Fibroblast of lung (primary cell): Measurements from ENCODE around the gene CTNNAL1. TPM values are rescaled to one million over a fixed set of nuclear protein-coding genes. Genes with fewer than 3 reads are reported as not detected.

ENCODE experiments used
- DNase-seq, 2 donors: peaks; one replicate each; pipeline versions ENCODE4 v3.0.0 to v3.0.0-alpha.2; 2010; ENCODE audit warnings: low read depth in 2 of 2
- H2AFZ ChIP-seq: 2 replicates; pipeline ENCODE4 v1.5.1; 2012; ENCODE audit warnings: low read length, control low read depth, inconsistent platforms
- H3K27ac ChIP-seq: 2 replicates; pipeline ENCODE4 v1.5.1; 2011; ENCODE audit warnings: low read length, control low read depth; ENCODE audit not compliant: insufficient read depth
- H3K27me3 ChIP-seq: 2 replicates; pipeline ENCODE4 v1.5.1; 2011; ENCODE audit warnings: mild to moderate bottlenecking, low read length; ENCODE audit not compliant: control insufficient read depth, insufficient read depth
- H3K36me3 ChIP-seq: 2 replicates; pipeline ENCODE4 v1.5.1; 2011; ENCODE audit warnings: low read length; ENCODE audit not compliant: control insufficient read depth, insufficient read depth
- H3K4me1 ChIP-seq: 2 replicates; pipeline ENCODE4 v1.5.1; 2011; ENCODE audit warnings: low read length; ENCODE audit not compliant: control insufficient read depth, insufficient read depth; ENCODE audit errors: extremely low read depth
- H3K4me2 ChIP-seq: 2 replicates; pipeline ENCODE4 v1.5.1; 2011; ENCODE audit warnings: low read length, control low read depth; ENCODE audit not compliant: insufficient read depth; ENCODE audit errors: extremely low read depth
- H3K4me3 ChIP-seq, 4 experiments: fragments of 200-600 bp in 1 of 4; sonication (generic) in 1 of 4; replicated peaks in 1 of 4; 2 replicates each; pipeline ENCODE4 v1.5.1; 2011 to 2016; ENCODE audit warnings: low read length in 4 of 4, low read depth in 3 of 4, mild to moderate bottlenecking in 3 of 4, control low read depth in 2 of 4, inconsistent platforms in 1 of 4, mixed read lengths in 1 of 4; ENCODE audit not compliant: insufficient read depth in 1 of 4; ENCODE audit errors: control extremely low read depth in 1 of 4
- H3K79me2 ChIP-seq: 2 replicates; pipeline ENCODE4 v1.5.1; 2012; ENCODE audit warnings: mild to moderate bottlenecking, low read length, inconsistent platforms; ENCODE audit not compliant: control insufficient read depth, insufficient read depth
- H3K9ac ChIP-seq: 2 replicates; pipeline ENCODE4 v1.5.1; 2011; ENCODE audit warnings: mild to moderate bottlenecking, low read length, control low read depth; ENCODE audit not compliant: insufficient read depth
- H3K9me3 ChIP-seq: 2 replicates; pipeline ENCODE4 v1.5.1; 2012; ENCODE audit warnings: low read depth, low read length; ENCODE audit not compliant: control insufficient read depth, insufficient read depth
- H4K20me1 ChIP-seq: 2 replicates; pipeline ENCODE4 v1.5.1; 2011; ENCODE audit warnings: low read length; ENCODE audit not compliant: control insufficient read depth, insufficient read depth; ENCODE audit errors: extremely low read depth
- EZH2 ChIP-seq: IDR thresholded peaks from 2 replicates; pipeline ENCODE4 v1.5.1; 2012; ENCODE audit warnings: low read length, control low read depth, mild to moderate bottlenecking; ENCODE audit errors: missing control alignments
- polyA plus RNA-seq, 2 donors: library from polyadenylated mRNA; depleted of rRNA in 1 of 2; stranded (reverse) in 1 of 2; unstranded in 1 of 2; fragments of >200 nt; gene quantifications; 2 replicates each; pipeline ENCODE4 v1.2.1, GENCODE V29; 2011 to 2012; ENCODE audit warnings: missing spikeins in 1 of 2
- total RNA-seq: library from RNA; depleted of rRNA; stranded (reverse); fragments of >200 nt; gene quantifications from 2 replicates; pipeline ENCODE4 v1.2.1, GENCODE V29; 2014
- TF ChIP-seq, protein P1 (sequence below), 2 donors: IDR thresholded peaks in 1 of 2; conservative IDR thresholded peaks in 1 of 2; 1 replicate in 1 of 2; 2 replicates in 1 of 2; pipeline ENCODE4 v1.5.1; 2011 to 2012; ENCODE audit warnings: low read length in 2 of 2, control low read depth in 1 of 2, inconsistent platforms in 1 of 2, low read depth in 1 of 2, mild to moderate bottlenecking in 1 of 2

The CTNNAL1 gene
- total and polyA plus RNA-seq, 2 donors (not counting 1 experiment from before 2014, with no cell fraction given) = 68.4 to 95.2 TPM

DNA sequence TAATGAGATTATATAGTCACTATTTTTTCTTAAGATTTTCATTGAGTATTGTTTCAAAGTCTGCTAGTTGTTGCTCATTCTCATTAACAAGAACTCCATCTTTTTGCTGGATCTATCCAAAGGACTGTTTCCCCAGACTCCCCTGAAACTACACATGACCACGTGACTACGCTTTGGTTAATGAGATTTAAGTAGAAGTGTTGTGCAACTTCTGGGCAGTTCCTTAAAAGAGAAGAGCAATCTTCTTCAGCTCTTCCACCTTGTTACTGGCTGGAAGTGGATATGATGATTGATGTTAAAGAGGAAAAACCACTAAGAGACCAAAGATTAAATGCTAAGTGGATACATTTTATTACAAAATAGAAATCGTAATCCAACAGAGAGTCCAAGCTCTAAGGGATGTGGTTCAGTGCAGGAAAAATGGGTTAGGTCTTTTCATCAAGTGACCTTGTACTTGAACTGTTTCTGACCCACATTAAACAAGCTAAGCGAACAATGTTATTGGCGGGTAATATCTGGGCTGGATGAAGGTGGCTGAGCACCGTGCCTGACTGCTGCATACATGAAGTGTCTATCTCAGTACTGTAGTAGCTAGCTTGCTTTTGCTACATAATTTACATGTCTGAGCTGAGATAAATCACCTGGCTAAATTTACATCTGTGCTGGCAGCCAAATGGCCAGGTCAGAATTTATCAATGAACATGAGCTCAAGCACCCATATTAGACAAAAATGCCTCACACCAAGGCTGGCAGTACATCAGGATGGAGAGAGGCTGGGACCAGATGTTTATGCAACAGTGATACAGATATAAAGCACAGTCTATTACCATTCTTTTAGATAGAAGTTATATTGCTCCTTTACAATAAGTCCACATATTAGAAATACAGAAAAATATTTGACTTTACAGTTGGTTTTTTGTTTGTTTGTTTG, 7.5 kb upstream of the CTNNAL1 start:
- Histone ChIP-seq H3K9ac (no peak overlapping the region), H3K27me3 (no peaks in the 10 kb centered on the region), H3K9me3 (no peaks in the 10 kb centered on the region), H3K4me1 (no peaks in the 10 kb centered on the region), H3K4me3 (no peak overlapping the region), H3K4me2 (no peak overlapping the region), H3K27ac (no peak overlapping the region), H4K20me1 (no peaks in the 10 kb centered on the region), H3K36me3 (no peaks in the 10 kb centered on the region), H3K79me2 (no peaks in the 10 kb centered on the region), H2AFZ (no peak overlapping the region)
- no peak for DNase-seq
- TF ChIP-seq EZH2 = no peak
- TF ChIP-seq, protein P1, sequence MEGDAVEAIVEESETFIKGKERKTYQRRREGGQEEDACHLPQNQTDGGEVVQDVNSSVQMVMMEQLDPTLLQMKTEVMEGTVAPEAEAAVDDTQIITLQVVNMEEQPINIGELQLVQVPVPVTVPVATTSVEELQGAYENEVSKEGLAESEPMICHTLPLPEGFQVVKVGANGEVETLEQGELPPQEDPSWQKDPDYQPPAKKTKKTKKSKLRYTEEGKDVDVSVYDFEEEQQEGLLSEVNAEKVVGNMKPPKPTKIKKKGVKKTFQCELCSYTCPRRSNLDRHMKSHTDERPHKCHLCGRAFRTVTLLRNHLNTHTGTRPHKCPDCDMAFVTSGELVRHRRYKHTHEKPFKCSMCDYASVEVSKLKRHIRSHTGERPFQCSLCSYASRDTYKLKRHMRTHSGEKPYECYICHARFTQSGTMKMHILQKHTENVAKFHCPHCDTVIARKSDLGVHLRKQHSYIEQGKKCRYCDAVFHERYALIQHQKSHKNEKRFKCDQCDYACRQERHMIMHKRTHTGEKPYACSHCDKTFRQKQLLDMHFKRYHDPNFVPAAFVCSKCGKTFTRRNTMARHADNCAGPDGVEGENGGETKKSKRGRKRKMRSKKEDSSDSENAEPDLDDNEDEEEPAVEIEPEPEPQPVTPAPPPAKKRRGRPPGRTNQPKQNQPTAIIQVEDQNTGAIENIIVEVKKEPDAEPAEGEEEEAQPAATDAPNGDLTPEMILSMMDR (conservative IDR thresholded peaks at IDR 0.05 in 1 of 2, IDR thresholded peaks at IDR 0.05 in 1 of 2; ENCODE audit: low read depth in 1 of 2, low read length in 2 of 2) = no peak

DNA sequence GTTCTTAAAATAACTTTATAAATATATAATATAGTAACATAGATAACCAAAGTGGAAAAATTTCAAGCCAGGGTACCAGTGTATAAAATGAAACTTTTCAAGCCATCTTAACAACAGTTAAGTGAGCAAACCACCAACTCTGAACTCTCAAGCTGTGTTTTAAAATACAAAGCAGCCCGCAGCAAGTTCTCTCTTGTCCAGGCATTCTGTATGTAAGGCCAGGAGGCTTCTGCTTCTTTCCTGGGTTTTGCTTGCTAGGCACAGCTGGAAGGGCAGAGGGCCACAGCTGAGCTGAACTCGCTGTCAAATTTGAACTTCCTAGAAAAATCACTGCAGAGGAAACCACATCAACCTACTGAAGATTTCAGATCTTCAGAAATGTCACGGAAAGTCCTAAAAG, 6.8 kb upstream of the CTNNAL1 start:
- no peak for DNase-seq
- Histone ChIP-seq H3K27me3 (no peaks in the 10 kb centered on the region), H4K20me1 (no peaks in the 10 kb centered on the region), H3K9me3 (no peaks in the 10 kb centered on the region), H3K4me3 (no peak overlapping the region), H3K27ac (no peak overlapping the region), H3K4me2 (no peak overlapping the region), H2AFZ (no peak overlapping the region), H3K36me3 (no peaks in the 10 kb centered on the region), H3K79me2 (no peaks in the 10 kb centered on the region), H3K4me1 (no peaks in the 10 kb centered on the region), H3K9ac (no peak overlapping the region)
- TF ChIP-seq, protein P1 (conservative IDR thresholded peaks at IDR 0.05 in 1 of 2, IDR thresholded peaks at IDR 0.05 in 1 of 2; ENCODE audit: low read depth in 1 of 2, low read length in 2 of 2) = no peak
- TF ChIP-seq EZH2 = no peak

DNA sequence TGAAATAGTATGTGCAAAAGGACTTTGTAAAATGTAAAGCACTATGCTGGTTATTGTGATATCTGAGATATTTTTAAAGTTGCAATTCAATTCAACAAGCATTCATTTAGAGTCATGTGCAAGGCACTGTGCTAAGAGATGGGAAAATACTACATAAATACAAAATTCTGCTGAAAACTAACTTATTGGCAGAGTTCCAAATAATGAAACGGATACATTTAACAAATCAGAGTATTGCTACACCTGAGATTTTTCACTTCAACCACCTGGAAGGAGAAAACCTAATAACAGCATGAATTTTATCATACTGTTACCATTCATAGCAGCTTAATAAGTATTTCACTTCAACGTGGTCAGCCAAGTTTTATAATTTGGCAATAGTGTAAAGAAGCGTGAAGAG, 6.1 kb upstream of the CTNNAL1 start:
- Histone ChIP-seq H2AFZ (no peak overlapping the region), H3K4me2 (no peak overlapping the region), H3K79me2 (no peaks in the 10 kb centered on the region), H3K4me1 (peaks cover 4% of the 10 kb centered on the region), H3K9ac (no peak overlapping the region), H3K4me3 (no peak overlapping the region), H3K9me3 (no peaks in the 10 kb centered on the region), H3K27me3 (no peaks in the 10 kb centered on the region), H3K27ac (no peak overlapping the region), H3K36me3 (peaks cover 2% of the 10 kb centered on the region), H4K20me1 (no peaks in the 10 kb centered on the region)
- TF ChIP-seq EZH2 = no peak
- TF ChIP-seq, protein P1 (conservative IDR thresholded peaks at IDR 0.05 in 1 of 2, IDR thresholded peaks at IDR 0.05 in 1 of 2; ENCODE audit: low read depth in 1 of 2, low read length in 2 of 2) = no peak
- DNase-seq = no peak
